22Rv1 (cell line): ENCODE data around the gene KATNAL1.
A peak's percentile ranks its signal among the peaks of the same experiment; 100 is the strongest.

ENCODE experiments used
- H3K27ac ChIP-seq: fragments of 450-650 bp; 2 replicates; pipeline ENCODE4 v1.5.1; 2017
- CTCF ChIP-seq: fragments of 450-650 bp; IDR thresholded peaks from 2 replicates; pipeline ENCODE4 v1.5.1; 2017; ENCODE audit warnings: mild to moderate bottlenecking
- ZFX ChIP-seq: fragments of 450-650 bp; IDR thresholded peaks from 2 replicates; pipeline ENCODE4 v1.6.1; 2017; ENCODE audit warnings: antibody characterized with exemption, borderline replicate concordance

KATNAL1 gene

GRCh38 chr13:30307194-30307970 lies at the start of gene KATNAL1:
TSS of gene KATNAL1 (minus strand) at chr13:30307551. CDS start at chr13:30283777, 23,774 bp downstream.
- TF ChIP-seq ZFX = no peak
- peak within 1 kb of the TSS; percentile 56 for H3K27ac ChIP-seq

- TF ChIP-seq ZFX = no peak
- no peak for TF ChIP-seq CTCF
- H3K27ac ChIP-seq = no peak overlapping the region
Measured at GRCh38 chr13:30355839-30356238, 48.5 kb upstream of the KATNAL1 start.

GRCh38 chr13:30355384-30355699 lies 48.0 kb upstream of the KATNAL1 start:
- TF ChIP-seq ZFX = no peak
- no peak for TF ChIP-seq CTCF
- H3K27ac ChIP-seq = no peak overlapping the region

GRCh38 chr13:30354493-30355383 lies 47.4 kb upstream of the KATNAL1 start:
- TF ChIP-seq ZFX (no peak), CTCF (no peak)
- no peak overlapping the region for H3K27ac ChIP-seq

- TF ChIP-seq ZFX = no peak
- no peak for TF ChIP-seq CTCF
- no peak overlapping the region for H3K27ac ChIP-seq
Measured at GRCh38 chr13:30353471-30354215, 46.3 kb upstream of the KATNAL1 start.

GRCh38 chr13:30353060-30353459 lies 45.7 kb upstream of the KATNAL1 start:
- H3K27ac ChIP-seq = no peak overlapping the region
- no peak for TF ChIP-seq ZFX
- TF ChIP-seq CTCF = no peak

GRCh38 chr13:30352121-30352520 lies 44.8 kb upstream of the KATNAL1 start:
- TF ChIP-seq CTCF (no peak), ZFX (no peak)
- no peak overlapping the region for H3K27ac ChIP-seq
